NCI-H1105 (cell line): ENCODE data around the gene TRAF7.
"Not testable (repeated sequence)": the region's sequence is repeated elsewhere in the genome, so short reads cannot be mapped to it uniquely, and the experiment has no call there.

Experiments used
- DNase-seq: peaks from one replicate; lab custom pipeline; 2025; lab: John Stamatoyannopoulos, UW

TRAF7 gene

DNA sequence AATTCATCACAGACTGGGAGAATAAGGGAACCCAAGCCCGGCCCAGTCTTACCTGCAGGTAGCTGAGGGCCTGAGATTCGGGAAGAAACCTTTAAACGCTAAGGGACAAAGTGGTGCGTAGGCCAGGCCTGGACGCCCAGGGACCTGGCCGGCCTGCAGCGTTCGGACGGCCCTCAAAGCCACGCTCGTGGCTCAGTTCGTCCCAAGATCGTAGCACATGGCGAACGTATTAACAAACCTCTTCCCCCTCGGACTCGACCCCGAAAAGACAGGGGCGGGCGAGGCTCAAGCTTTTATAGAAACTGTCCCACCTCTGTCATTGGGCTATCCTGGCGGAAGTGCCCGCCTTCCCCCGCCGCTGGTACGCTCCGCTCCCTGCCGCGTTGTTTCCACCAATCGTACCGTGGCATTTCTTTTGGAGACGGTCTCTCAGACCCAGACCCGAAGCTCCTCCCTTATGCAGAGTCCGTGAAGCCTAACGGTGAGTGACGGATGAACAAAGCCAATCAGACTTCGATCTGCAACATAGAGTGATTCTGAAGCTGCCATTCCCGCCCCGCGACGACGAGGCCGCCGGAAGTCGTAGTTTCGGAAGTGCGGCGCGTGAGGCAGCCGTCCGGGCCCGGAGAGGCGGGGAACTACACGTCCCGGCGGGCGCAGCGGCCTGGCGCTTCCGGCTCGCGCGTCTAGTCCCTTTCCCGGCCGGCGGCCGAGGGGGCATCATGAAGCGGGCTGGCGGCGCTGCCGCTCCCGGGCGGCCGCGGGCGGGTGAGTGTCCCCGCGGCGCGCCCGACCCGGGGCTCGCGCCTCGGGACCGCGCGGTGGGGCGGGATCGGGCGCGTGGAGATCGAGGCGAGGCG lies at the start of gene TRAF7:
Gene TRAF7 (plus strand): TSS at position 692 of the 860 bp plus-strand sequence. CDS start 8,139 bp downstream, outside the sequence.
- peak; percentile 95 for DNase-seq

DNA sequence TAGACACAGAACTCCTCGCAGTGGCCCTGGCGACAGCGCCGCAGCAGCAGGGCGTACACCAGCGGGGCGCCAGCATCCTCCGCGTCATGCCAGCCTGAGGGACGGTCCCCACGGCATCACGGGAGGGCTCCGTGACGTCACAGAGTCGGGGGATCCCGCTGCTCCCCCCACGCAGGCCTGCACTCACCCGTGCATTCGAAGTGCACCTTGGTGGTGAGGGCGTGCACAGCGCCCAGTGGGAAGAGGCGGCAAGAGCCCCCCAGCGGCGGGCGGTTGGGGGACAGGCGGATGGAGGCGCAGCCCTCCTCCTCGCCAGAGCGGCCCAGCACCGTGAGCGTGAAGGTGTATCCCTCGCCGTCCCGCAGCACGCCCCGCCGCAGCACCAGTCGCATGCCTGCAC lies 49.4 kb upstream of the TRAF7 start:
- DNase-seq = not testable (repeated sequence)

DNA sequence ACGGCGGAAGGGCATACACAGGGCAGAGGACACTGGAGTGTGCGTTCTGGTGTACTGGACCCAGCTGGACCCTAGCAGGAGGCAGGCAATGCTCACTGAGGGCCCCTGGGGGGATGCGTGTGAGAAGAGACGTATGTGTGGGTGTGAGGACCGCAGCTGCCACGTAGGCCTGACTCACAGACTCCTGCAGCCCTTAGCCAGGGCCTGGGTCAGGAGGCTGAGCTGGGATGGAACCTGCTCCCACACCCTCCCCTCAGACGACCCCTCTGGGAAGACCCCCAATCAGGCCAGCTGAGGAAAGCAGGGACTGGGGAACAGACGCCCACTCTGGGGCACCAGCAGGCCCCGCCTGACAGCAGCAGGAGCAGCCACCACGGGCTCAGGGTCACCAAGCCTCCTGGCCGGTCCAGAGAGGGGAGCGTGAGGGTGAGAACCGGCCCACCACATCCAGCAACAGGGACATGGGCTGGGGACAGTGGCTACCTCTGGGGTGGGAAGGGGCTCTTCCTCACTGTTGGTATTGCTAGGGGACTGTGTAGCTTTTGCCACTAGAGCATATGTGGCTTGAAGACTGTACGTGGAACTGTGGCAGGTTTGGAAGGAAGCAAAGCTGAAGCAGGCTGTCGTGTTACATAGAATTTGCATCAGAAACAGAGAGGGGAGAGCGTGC lies 48.3 kb upstream of the TRAF7 start:
- not testable (repeated sequence) for DNase-seq

DNA sequence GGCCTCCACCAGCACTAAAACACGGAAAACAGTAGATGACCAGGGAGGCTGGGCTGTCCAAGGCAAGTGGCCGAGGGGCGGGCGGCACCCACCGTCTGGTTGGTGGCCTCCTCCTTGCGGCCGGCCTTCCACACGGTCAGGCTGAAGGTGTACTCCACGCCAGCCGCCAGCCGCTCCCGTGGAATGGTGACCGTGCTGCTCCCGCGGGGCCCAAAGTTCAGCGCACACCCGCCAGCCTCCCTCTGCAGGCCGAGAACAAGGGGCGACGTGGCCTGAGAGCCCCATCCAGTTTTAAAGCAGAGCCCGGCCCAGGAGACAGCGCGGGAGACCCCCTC lies 47.8 kb upstream of the TRAF7 start:
- not testable (repeated sequence) for DNase-seq

DNA sequence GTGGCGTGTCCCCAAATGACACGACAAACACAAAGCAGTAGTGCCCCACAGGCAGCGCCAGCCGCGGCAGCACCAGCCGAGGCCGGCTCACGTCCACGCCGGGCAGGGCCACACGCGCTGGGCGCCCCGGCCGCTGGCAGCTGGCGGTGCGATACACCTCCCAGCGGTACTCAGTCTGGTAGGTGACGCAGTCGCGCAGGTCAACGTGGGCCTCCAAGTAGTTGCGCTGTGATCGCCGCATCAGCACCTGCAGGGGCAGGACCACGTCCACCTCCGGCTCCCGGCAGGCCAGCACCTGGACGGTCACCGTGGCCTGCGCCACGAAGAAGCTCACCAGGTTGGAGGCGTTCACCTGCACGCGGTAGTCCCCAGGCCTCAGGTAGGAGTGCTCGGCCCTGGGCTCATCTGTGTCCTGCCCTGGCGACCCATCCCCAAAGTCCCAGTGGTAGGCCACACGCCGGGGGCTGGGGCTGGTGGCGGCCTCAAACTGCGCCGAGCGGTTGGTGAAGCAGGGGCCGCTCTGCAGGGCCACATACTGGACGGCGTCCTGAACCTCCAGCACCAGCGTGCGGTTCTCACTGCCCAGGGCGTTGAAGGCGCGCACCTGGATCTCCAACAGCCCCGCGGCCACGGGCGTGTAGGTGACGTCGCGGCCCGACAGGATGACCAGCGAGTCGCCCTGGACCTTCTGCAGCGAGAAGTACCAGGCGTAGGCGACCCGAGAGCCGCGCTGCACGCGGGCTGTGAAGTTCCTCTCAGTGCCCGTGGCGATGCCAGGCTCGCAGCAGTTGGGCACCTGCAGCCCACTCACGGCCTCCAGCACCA lies 46.9 kb upstream of the TRAF7 start:
- not testable (repeated sequence) for DNase-seq

DNA sequence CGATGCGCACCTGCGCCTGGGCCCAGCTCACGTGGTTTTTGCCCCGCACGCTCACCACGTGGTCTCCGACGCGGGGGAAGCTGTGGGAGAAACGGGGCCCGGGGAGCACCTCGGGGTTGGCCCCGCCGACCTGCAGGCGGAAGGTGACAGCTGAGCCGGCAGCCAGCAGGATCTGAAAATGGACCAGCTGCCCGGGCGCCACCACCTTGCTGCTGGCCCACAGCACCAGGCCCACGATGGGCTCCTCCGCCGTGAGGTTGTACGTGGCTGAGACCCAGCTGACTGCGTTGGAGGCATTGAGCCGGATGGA lies 46.4 kb upstream of the TRAF7 start:
- DNase-seq = not testable (repeated sequence)

DNA sequence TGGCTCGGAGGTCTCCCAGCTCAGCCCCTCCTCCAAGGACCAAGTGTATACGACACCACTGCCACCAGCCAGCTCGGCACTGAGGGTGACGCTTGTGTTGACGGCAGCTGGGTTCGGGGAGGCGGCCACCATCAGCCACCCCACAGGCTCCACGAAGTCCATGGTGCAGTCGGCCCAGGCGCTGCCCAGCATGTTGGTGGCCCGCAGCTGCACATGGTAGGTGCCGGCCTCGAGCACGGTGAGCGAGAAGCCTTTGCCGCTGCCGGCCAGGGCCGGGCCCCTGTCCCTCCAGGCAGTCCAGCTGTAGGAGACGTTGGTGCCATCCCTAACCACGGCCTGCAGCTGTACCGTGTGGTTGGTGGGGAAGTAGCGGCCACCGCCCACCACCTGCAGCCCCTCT lies 45.7 kb upstream of the TRAF7 start:
- not testable (repeated sequence) for DNase-seq

DNA sequence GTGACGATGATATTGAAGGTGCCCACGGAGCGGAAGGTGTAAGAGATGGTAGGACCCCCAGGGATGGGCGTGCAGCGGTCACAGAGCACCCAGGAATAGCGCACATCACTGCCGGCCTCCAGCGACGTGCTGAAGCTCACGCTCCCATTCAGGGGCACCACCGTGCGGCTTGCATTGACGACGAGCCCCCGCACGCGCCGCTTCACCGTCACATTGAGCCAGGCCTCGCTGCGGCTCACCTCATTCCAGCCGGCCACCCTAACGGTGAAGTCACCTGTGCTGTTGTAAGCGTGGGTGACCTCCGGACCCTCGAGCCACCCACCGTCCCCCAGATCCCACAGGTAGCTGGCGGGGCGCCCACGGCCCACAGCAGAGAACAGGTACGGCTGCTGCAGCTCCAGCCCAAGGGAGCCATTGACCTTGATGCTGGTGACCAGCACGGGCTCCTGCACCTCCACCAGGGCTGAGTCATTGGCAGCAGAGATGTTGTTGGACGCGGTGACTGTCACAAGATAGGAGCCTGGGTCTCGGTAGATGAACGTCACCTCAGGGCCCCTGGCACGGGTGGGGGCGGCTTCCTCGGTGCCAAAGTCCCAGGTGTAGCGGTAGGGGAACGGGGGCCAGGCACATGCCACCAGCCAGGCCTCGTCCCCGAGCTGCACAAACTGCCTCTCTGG lies 45.1 kb upstream of the TRAF7 start:
- not testable (repeated sequence) for DNase-seq

DNA sequence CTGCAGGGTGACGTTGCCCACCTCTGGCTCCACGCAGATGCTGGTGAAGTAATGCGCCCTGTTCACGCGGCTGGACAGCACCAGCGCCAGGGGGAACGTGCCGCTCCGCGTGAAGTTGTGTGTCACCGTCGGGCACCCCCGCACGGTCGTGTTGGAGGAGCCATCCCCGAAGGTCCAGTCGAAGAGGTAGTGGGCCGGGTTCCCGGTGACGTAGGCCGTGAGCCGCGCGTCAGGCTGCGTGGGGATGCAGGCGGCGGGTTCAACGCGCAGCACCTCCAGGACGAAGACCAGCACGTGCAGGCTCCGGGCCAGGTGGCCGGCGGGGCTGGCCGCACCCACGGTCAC lies 44.6 kb upstream of the TRAF7 start:
- not testable (repeated sequence) for DNase-seq

DNA sequence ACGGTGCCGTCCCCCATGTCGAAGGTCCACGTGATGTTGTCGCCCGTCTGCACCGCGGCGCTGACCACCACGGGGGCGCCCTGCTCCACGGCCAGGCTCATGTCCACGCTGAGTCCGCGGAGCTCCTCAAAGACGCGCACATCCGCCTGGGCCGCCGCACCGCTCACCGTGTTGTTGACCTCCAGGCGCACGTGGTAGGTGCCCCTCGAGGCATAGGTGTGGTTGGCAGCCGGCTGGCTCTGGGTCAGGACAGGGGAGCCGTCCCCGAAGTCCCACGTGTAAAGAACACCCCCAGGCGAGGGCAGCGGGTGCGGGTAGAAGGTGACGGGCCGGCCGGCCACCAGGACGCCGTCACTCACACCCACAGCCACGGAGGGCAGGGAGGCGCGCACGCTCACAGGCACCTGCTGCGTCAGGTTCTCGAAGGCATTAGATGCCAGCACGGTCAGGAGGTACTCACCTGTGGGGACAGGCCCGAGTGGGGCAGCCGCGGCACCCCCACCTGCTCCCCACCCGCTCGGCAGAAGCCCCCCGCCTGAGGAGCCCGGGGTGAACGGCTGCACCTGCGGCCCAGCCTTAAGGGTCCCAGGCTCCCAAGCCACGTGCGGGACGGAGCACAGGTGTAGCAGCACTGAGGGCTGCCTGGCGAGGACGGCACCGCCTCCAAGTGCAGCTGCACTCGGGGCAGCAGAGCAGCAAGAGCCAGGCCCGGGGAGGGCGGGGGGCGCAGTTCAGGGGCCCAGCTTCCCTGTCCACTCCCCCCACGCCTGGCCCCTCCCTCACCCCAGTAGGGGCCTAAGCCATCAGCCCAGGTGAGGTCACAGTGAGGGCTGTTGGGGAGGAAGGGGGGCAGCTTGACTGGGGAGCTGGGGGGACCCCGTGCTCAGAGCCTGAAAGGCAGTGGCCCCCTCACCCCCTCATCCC lies 43.9 kb upstream of the TRAF7 start:
- not testable (repeated sequence) for DNase-seq

DNA sequence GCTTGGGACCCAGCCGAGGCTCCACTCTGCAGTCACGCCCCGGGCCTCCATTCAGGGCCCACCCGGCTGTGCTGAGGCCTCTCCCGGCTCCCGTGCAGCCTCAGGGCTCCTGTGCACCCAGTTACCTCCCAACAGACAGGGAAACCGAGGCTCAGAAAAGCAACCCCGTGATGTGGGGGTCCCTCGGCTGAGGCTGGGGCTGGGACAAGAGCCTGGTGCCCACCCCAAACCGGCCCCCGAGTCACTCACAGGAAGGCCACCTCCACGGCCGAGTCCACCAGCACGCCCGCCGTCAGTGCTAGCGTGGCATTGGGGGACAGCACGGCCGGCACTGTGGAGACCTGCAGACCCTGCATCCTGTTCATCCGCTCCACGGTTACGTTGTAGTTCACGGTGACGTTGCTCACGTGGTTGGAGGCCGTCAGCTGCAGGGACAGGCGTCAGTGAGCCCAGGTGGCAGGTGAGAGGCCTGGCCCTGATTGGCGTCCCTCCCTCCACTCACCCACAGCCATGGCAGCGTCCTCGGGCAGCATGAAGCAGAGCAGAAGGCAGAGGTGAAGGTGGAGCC lies 43.0 kb upstream of the TRAF7 start:
- not testable (repeated sequence) for DNase-seq

DNA sequence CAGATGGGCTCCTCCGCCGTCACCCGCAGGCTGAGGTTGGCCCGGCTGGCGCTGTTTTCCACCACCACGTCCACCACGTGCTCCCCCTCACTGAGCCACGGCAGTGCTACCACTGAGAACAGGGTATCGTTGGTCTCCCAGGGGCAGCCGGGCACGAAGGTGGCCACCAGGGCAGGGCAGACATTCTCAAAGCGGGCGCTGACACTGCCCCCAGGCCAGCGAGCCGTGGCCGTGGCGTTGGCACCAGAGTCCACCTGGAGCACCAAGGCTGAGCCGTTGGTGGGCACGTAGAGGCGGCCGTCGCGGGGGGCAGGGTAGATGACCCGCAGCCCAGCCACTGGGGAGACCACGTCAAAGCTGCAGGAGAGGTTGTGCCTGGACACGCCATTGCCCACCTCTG lies 41.4 kb upstream of the TRAF7 start:
- not testable (repeated sequence) for DNase-seq

DNA sequence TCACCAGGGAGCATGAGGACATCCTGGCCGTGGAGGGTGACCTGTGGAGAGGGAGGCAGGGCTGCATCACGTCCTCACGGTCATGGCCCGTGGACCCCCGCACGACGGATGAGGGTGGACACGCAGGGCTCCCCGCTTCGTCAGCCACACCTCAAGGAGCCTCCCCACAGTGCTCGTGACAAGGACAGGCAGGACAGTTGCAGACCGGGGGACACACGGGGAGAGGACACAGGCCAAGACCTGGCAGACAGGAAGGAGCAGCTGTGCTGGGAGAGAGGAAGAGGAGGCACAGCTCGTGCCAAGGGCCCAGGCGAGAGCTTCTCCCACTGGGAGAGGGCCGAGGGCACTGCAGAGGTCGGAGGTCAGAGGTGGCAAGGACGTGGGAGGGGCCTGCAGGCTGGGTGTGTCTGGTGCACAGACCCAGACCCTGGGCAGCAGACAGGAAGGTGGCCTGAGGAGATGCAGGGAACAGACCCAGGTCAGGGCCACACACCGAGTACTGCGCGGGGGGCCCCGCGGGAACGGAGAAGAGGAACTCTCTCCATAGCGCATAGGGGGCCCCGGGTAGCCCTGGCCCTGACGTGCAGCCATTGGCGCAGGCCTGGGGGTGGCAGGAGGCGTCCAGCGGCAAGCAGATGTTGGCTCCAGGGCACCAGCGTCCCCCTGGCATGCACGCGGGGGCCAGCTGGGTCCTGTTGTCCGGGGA lies 40.5 kb upstream of the TRAF7 start:
- not testable (repeated sequence) for DNase-seq

DNA sequence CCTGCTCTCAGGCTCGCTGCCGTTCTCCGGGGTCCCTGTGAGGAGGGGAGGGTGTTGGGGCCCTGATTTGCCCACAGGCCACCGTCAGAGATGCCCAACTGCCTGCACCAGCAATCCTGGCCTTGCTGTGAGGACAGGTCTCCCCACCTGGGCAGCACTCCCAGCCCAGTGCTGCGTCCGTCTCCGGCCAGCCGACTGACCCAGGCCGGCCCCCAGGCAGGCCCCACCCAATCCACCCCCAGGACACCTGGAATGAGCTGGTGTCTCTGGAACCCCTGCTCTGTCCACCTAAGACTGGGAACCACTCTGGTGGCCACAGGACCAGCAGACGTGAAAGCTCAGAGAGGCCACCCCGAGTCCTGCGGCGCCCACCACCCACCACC lies 40.0 kb upstream of the TRAF7 start:
- DNase-seq = no peak

DNA sequence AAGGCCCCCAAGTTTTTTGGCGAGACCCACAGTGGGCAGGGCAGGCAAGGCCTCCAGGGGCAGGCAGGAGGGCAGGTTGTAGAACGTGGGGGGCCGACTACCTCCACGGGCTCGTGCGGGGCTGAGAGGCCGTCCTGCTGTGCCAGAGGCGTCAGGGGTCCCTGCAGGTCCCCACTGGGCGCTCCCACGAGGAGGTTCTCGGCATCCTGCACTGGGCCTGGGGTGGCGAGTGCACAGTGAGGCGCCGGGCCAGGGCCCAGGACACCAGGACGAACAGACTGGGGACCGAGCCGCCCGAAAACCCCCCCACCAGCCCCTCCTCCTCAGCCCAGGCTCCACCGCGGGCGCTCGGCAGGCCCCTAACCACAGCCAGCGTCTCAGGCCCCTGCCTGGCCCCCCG lies 39.2 kb upstream of the TRAF7 start:
- DNase-seq = not testable (repeated sequence)

DNA sequence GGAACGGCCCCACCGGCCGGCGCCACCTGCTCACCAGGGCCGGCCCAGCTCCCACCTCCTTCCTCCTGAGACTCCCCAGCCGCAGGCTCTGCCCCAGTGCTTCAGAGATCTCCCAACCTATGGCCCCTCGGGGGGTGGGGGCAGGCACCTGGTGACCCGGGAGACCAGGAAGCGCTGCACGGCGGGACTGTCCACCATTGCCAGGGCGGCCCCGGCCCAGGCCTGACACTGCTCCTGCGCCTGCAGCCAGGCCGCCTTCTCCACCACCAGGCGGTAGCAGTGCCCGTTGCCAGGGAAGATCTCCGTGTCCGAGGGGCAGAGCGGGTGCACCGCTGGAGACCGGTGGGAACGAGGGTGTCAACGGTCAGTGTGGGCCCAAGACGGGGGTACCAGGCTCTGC lies 38.2 kb upstream of the TRAF7 start:
- DNase-seq = not testable (repeated sequence)

DNA sequence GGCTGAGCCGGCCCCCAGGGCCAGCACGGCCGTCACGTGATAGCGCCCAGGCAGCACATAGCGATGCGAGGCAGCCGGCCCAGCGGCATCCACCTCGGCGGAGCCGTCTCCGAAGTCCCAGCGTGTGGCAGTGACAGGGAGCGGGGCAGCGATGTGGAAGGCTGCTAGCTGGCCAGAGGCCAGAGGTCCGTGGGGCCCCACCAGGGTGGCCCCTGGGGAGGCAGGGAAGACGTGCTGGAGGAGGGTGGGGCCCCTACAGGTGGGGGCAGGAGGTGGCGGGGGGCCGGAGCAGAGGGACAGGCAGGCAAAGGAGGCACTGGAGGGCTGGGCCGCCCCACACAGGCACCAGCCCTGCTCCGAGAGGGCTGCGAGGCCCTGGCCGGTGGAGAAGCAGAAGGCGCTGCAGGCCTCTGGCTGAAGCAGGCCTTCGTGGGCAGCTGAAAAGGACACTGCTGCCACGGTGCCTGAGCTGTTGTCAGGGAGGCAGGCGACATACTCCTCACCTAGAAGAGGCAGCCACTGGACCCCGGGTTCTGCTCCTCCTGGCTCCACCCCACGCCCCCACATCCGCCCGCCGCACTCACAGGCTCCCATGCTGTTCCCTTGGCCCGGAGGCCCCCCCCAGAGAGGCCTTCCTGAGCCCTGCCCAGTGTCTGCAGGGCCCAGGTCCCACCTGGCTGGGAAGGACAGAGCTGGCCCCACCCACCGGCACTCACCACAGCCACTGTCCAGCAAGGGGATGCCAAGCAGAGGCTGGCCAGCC lies 37.4 kb upstream of the TRAF7 start:
- not testable (repeated sequence) for DNase-seq

DNA sequence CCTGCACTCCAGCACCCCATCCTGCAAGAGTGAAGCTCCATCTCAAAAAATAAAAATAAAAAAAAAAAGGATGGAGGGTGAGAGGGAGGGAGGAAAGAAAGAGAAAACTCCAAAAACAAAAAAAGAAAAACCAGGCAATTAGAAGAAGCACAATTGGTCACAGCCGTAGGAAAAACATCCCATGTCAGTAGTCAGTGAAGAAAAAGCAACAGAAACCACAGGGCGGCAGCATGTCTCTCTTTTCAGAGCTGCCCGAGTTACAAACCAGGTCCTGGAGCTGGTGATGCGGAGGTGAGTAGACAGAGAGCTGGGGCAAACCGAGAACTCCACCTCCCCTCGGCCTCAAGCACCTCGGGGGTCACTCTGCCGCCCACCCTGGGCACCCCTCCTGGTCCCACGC lies 34.3 kb upstream of the TRAF7 start:
- DNase-seq = not testable (repeated sequence)

DNA sequence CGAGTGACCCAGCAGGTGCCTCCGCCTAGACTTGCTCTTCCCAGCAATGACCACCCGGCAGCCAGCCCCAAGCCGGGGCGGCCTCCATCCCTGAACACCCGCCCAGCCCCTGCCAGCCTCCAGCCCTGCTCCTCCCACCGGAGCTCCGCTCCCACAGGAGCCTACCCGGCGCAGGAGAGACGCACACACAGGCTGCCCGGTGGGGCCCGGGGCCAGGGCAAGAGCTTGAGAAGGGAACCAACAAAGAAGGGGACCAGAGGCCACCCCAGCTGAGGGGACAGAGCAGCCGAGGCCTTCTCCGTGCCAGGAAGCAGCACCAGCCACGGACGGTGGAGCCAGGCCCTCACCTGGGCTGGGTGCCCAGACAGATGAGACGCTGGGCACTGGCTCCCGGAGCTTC lies 33.7 kb upstream of the TRAF7 start:
- DNase-seq = no peak
